ENCODE results near the gene ACRBP. TPM values are rescaled to one million over a fixed set of nuclear protein-coding genes. Genes with fewer than 3 reads are reported as not detected.
A peak's percentile ranks its signal among the peaks of the same experiment; 100 is the strongest.

The ACRBP gene
- total RNA-seq, 1 donor from 2014 or later: 0.47 TPM

DNA sequence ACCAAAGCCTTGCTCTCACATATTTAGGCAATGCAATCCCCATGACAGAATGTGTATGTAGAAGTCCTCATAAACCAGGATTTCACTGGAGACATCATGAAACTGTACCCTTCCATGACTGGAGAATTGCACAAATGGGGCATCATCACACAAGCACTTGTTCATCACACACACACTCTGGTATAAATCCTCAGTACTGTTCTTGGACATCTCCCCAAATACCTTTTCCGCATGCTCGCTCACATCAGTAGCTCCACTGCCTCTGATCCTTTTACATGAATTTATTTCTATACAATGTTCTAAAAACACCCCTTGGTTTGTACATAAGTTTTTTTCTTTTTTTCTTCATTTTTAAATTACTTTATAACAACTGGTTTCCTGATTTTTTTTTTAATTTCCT, 19.0 kb upstream of the ACRBP start:
- Mint-ChIP-seq H3K27me3 (peaks cover 2% of the 10 kb centered on the region), H3K4me1 (peaks cover 21% of the 10 kb centered on the region), H3K9me3 (peaks cover 4% of the 10 kb centered on the region), H3K4me3 (no peak overlapping the region), H3K36me3 (ENCODE audit: low read depth) (peaks cover 51% of the 10 kb centered on the region), H3K27ac (no peak overlapping the region)
- DNase-seq: no peak
- intact Hi-C loops (cut with micrococcal nuclease): no loop called here

DNA sequence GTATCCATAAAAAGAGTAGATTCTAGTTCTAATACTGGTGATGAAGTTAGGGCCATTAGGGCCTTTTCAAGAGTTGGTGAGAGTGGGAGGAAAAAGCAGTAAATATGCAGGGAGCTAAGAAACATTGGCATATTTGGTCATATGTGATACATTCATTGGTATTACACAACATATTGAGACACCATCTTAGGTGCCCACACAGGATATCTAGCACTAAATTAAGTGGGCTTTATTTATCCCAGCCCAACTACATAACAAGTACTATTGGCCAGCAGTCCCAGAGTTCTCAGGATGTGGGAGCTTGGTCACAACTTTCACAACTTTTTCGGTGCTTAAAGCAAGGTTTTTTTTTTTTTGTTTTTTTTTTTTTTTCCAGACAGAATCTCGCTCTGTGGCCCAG, 17.7 kb upstream of the ACRBP start:
- no peak for DNase-seq
- H3K9me3 Mint-ChIP-seq: peaks cover 4% of the 10 kb centered on the region
- H3K27ac Mint-ChIP-seq: no peak overlapping the region
- H3K4me3 Mint-ChIP-seq: no peak overlapping the region
- peaks cover 21% of the 10 kb centered on the region for H3K4me1 Mint-ChIP-seq
- peaks cover 2% of the 10 kb centered on the region for H3K27me3 Mint-ChIP-seq
- peaks cover 39% of the 10 kb centered on the region for H3K36me3 Mint-ChIP-seq (ENCODE audit: low read depth)
- intact Hi-C loops (cut with micrococcal nuclease): loop anchor here (5.0 kb wide), 1 partner anchor 522 kb away; the partner anchor contains the start of gene PEX5

DNA sequence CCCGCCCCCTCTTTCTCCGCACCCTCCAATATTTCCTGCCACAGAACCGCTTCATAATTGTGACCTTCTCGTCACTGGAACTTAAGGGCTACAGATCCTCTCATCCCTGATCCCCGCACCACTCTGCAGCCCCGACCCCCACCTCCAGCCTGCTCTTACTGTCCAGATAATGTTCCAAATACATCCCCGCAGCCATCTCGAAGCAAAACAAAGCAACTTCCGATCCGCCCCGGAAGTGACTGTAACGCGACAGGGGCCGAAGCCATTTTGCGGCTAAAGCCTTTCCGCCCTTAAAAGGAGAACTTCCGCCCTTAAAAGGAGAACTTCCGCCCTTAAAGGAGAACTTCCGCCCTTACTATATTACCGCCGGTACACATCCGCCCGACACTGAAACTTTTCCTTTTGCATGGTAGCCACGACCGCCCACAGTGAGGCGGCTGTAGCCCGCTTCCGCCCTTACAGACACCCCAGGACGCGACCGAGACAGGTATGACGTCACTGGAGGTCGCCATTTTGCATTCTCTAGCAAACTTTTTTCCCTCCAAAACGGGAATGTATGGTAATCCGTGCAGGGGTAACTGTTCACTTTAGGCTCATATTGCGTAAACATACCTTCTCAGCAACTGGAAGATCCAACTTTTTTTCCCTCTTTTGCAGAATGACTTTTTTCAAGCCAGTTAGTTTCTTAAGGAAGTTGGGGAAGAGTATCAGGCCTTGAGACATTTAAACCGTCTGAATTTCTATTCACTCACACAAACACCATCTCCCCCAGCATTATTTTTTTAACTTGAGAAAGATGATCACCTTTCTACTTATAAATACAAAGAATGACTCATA, 15.9 kb upstream of the ACRBP start, which contains the start of gene ING4:
Gene ING4 (minus strand): TSS at position 214 of the 837 bp plus-strand sequence. CDS start 18 bp downstream, at position 196.
- peak within 1 kb of the TSS; percentile 96 for H3K27ac Mint-ChIP-seq
- H3K27me3 Mint-ChIP-seq: peaks cover 2% of the 10 kb centered on the region
- peak within 1 kb of the TSS; percentile 98 for H3K4me3 Mint-ChIP-seq
- intact Hi-C loops (cut with micrococcal nuclease): loop anchor here (1.0 to 5.0 kb wide), 9 partner anchors 26 to 524 kb away; partner anchors contain the start of genes CHD4, COPS7A, LPAR5 and MRPL51
- peaks cover 4% of the 10 kb centered on the region for H3K9me3 Mint-ChIP-seq
- H3K36me3 Mint-ChIP-seq (ENCODE audit: low read depth): peaks cover 34% of the 10 kb centered on the region
- peaks cover 21% of the 10 kb centered on the region for H3K4me1 Mint-ChIP-seq
- DNase-seq: peak; percentile 99

DNA sequence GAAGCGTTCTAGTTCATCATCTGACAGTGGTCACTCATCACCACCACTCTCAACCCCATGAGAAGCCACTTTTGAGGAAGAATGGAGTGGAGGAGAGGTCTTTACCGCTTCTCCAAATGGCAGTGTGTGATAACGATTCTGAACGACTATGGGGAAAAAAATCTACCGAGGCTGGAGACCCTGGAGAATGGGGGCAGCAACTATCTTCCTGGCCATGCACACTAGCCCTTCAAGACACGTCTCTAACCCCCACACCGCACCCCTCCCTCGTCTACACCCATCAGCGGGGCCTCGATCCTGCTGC, 15.3 kb upstream of the ACRBP start:
- H3K27me3 Mint-ChIP-seq: peaks cover 2% of the 10 kb centered on the region
- peak overlapping the region; percentile 96 for H3K27ac Mint-ChIP-seq
- peak overlapping the region; percentile 98 for H3K4me3 Mint-ChIP-seq
- H3K4me1 Mint-ChIP-seq: peaks cover 21% of the 10 kb centered on the region
- peaks cover 29% of the 10 kb centered on the region for H3K36me3 Mint-ChIP-seq (ENCODE audit: low read depth)
- intact Hi-C loops (cut with micrococcal nuclease): loop anchor here (2.0 to 5.0 kb wide), 2 partner anchors 94 to 525 kb away; partner anchors contain the start of genes NOP2 and PEX5
- DNase-seq: no peak
- peaks cover 4% of the 10 kb centered on the region for H3K9me3 Mint-ChIP-seq

DNA sequence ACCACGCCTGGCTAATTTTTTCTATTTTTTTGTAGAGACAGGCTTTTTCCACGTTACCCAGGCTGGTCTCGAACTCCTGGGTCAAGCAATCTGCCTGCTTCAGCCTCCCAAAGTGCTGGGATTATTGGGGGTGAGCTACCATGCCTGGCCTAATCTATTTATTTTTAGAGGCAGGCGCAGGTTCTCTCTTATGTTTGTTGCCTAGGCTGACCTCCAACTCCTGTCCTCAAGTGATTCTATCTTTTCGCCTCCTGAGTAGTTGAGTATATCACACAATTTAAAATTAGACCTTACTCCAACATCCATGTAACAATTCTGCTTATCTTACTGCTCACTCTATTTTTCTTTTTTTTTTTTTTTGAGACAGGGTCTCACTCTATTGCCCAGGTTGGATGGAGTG, 6.8 kb upstream of the ACRBP start:
- H3K27ac Mint-ChIP-seq: no peak overlapping the region
- H3K4me1 Mint-ChIP-seq: no peaks in the 10 kb centered on the region
- peaks cover 49% of the 10 kb centered on the region for H3K36me3 Mint-ChIP-seq (ENCODE audit: low read depth)
- intact Hi-C loops (cut with micrococcal nuclease): no loop called here
- H3K4me3 Mint-ChIP-seq: no peak overlapping the region
- DNase-seq: no peak
- no peaks in the 10 kb centered on the region for H3K9me3 Mint-ChIP-seq
- no peaks in the 10 kb centered on the region for H3K27me3 Mint-ChIP-seq

DNA sequence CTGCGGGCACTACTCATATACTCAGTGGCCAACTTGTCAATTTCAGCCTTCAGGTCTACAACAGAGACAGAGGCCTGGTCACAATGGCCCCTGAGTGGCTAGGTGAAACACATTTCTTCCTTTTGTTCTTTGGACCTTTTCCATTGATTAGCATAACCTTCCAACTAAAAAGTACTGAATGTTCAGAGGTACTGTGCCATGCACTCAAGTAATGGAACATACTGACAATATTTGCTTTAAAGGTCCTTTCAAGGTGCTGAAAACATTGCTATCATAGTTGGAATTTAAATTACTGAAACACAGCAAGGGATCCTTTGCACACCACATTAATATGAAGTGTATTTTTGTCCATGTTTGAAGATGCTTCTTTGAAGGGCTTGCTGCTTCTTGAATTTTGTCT, 6.1 kb upstream of the ACRBP start:
- intact Hi-C loops (cut with micrococcal nuclease): no loop called here
- no peak for DNase-seq
- Mint-ChIP-seq H3K27me3 (no peaks in the 10 kb centered on the region), H3K27ac (no peak overlapping the region), H3K4me1 (no peaks in the 10 kb centered on the region), H3K9me3 (no peaks in the 10 kb centered on the region), H3K36me3 (ENCODE audit: low read depth) (peaks cover 47% of the 10 kb centered on the region), H3K4me3 (no peak overlapping the region)

DNA sequence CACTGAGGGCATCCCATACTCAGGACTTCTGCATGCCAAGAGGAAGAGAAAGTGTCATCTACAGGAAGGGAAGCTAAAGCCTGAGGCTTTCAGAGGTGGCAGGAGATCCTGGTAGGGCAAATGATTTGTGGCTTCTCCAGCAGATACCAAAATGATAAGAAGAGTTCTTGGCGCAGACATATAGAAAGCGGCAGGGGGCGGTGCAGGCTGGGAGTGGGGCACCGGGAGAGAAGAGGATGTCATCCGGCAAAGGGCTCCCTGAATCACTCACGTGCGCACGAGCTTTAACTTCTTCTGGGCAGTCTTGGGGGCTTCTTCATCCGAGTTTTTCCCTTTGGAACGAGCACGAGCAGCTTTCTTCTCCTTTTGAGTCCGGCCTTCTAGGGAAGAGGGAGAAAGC, 5.2 kb upstream of the ACRBP start:
- no peak overlapping the region for H3K4me3 Mint-ChIP-seq
- H3K36me3 Mint-ChIP-seq (ENCODE audit: low read depth): peaks cover 50% of the 10 kb centered on the region
- DNase-seq: no peak
- no peaks in the 10 kb centered on the region for H3K9me3 Mint-ChIP-seq
- no peak overlapping the region for H3K27ac Mint-ChIP-seq
- intact Hi-C loops (cut with micrococcal nuclease): no loop called here
- H3K4me1 Mint-ChIP-seq: peaks cover 2% of the 10 kb centered on the region
- no peaks in the 10 kb centered on the region for H3K27me3 Mint-ChIP-seq

DNA sequence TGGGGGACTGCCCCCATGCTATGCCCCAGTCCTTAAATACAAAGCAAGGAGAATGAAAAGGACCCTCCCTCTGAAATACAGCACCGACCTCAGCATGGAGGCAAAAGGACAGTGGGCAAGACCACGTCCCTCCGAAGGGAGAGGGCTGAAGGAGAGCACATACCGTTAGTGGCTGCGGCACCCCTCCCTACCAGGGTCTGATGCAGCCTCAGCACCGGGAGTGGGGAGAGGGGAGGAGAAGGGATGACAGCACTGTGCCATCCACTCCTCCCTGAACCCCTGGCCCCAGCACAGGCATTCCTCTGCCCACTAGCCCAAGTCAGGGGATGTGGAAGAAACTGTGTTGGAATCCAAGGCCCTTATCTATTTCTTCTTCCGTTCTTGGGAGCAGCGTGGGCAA, 3.6 kb upstream of the ACRBP start:
- H3K27ac Mint-ChIP-seq: no peak overlapping the region

DNA sequence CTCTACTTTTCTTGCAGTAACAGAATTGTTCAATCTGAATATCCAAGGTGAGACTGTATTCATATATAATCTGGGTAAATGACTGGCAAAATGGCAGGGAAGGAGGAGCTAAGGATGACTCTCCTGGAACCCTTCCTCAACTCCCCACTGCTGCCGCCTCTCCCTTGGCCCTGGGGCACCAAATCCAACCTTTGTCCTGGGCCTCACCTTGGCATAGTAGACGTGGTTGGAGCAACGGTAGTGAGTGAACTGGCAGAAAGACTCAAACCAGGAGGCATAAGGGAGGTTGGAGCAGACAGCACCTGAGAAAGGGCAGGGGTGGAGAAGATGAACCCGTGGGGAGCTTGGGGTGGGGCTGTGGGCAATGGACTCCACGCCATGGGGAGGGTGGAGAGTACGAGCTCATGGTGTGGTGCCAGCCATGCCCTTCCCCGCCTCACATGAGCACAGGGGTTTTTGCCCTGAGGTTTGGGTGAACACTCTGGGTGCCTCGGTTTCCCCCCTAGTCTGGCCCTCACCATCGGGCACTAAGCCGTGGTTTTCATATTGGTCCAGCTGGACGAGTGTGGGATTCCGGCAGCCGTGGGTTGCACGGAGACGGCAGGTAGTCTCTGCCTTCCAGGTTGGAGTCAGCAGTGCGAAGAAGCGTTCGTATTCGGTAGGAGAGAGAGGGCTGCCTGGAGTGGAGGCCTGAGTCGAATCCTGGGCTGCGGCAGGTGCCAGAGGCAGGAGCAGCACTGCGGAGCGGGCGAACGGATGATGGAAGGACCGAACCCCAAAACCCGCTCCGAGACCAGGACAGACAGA, 753 bp downstream of the ACRBP start:
- Mint-ChIP-seq H3K27ac (peak overlapping the region; percentile 56), H3K36me3 (ENCODE audit: low read depth) (peaks cover 41% of the 10 kb centered on the region), H3K4me1 (peaks cover 16% of the 10 kb centered on the region), H3K9me3 (peaks cover 17% of the 10 kb centered on the region), H3K27me3 (peaks cover 9% of the 10 kb centered on the region), H3K4me3 (peak overlapping the region; percentile 68)
- DNase-seq: no peak
- intact Hi-C loops (cut with micrococcal nuclease): no loop called here

More for the DNA sequence above, 3.6 kb upstream of the ACRBP start:
- Mint-ChIP-seq H3K4me1 (peaks cover 10% of the 10 kb centered on the region), H3K36me3 (ENCODE audit: low read depth) (peaks cover 48% of the 10 kb centered on the region), H3K27me3 (peaks cover 2% of the 10 kb centered on the region), H3K4me3 (no peak overlapping the region), H3K9me3 (no peaks in the 10 kb centered on the region)
- intact Hi-C loops (cut with micrococcal nuclease): no loop called here
- DNase-seq: no peak

DNA sequence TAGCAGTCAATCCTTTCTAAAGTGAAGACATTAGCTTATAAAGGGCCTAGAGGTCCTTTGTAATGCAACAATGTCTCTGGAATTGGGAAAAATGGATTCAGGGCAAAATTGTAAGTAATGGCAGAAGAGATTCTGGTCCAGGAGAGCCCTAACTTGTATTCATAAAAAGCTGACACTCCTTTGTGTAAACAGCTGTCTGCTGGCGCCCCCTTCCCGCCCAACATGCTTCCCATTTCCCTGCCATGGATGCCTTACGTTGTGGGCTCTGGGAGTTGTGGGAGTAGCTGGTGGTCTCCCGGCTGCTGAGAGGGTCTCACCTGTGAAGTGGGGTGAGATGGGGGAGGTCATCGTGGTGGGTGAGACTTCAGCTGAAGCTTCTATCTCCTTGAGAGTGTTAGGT, 2.3 kb downstream of the ACRBP start:
- intact Hi-C loops (cut with micrococcal nuclease): no loop called here
- Mint-ChIP-seq H3K27ac (no peak overlapping the region), H3K27me3 (peaks cover 15% of the 10 kb centered on the region), H3K4me1 (peaks cover 19% of the 10 kb centered on the region), H3K9me3 (peaks cover 17% of the 10 kb centered on the region), H3K4me3 (no peak overlapping the region), H3K36me3 (ENCODE audit: low read depth) (peaks cover 30% of the 10 kb centered on the region)
- no peak for DNase-seq

DNA sequence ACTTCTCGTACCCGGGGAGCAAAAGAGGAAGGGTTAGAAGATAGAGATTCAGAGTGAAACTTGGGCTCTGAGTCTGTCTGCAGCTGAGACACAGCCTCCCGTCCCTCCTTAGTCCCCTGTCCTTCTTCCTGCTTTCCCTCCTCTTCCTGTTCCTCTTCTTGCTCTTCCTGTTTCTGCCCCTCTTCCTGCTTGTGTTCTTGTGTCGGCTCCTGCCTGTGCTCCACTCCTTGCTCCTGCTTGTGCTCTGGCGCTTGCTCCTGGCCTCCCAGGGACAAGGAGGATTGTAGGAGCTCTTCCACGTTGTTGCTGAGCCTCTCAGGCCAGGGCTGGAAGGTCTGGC, 3.0 kb downstream of the ACRBP start:
- peak overlapping the region; percentile 20 for H3K27ac Mint-ChIP-seq
- DNase-seq: no peak
- H3K27me3 Mint-ChIP-seq: peaks cover 15% of the 10 kb centered on the region
- H3K4me1 Mint-ChIP-seq: peaks cover 21% of the 10 kb centered on the region
- no peak overlapping the region for H3K4me3 Mint-ChIP-seq
- H3K9me3 Mint-ChIP-seq: peaks cover 17% of the 10 kb centered on the region
- intact Hi-C loops (cut with micrococcal nuclease): no loop called here
- peaks cover 30% of the 10 kb centered on the region for H3K36me3 Mint-ChIP-seq (ENCODE audit: low read depth)

DNA sequence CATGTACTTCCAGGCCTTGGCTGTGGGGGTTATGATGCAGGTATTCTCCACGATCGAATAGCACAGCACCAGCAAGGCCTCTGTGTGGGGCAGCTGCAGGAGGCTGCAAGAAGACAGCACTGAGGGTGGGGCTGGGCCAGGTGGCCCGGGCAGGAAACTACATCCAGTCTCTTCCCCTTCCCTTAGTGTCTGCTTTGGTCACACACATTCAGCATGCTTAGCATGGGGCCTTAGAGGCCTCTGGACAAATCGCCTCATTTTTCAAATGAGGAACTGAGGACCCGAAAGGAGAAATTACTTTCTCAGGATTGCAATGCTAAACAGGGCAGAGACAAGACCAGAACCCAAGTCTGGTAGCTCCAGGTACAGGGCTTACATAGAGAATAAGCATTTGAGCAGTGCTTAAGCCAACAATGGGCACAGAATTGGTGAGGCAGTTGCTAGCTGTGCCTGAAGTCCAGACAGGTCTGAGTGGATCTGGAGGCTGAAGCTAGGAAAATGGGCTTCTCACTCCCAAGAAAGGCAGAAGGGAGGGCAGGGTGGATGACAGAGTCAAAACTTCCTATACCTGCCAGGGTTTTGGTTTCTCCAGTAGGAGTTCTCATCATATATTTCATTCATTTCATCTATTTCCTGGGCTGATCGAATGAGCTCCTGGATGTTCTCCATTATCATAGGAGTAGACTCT, 3.5 kb downstream of the ACRBP start:
- H3K4me3 Mint-ChIP-seq: no peak overlapping the region
- peaks cover 15% of the 10 kb centered on the region for H3K27me3 Mint-ChIP-seq
- intact Hi-C loops (cut with micrococcal nuclease): no loop called here
- DNase-seq: no peak
- H3K36me3 Mint-ChIP-seq (ENCODE audit: low read depth): peaks cover 30% of the 10 kb centered on the region
- no peak overlapping the region for H3K27ac Mint-ChIP-seq
- peaks cover 21% of the 10 kb centered on the region for H3K4me1 Mint-ChIP-seq
- peaks cover 17% of the 10 kb centered on the region for H3K9me3 Mint-ChIP-seq

DNA sequence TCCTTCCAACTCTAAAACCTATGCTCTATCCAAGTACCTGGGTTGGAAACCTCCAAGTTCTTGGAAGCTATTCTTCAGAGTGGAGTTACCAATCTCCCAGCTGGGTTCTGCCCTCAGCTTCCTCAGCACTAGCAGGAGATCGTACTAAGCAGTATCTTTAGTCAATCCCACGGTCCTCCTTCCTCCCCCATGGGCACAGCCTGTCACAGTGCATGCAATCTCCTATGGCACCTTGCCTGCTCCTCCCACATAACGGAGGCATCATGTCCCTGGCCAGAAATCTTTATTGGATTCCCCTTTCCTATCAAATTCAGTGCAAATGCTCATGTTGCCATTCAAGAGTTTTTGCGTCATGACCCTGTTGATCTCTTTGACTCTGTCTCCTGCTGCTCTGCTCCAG, 6.1 kb downstream of the ACRBP start:
- peaks cover 14% of the 10 kb centered on the region for H3K27me3 Mint-ChIP-seq
- no peak for DNase-seq
- H3K36me3 Mint-ChIP-seq (ENCODE audit: low read depth): peaks cover 15% of the 10 kb centered on the region
- intact Hi-C loops (cut with micrococcal nuclease): no loop called here
- peaks cover 17% of the 10 kb centered on the region for H3K9me3 Mint-ChIP-seq
- H3K4me1 Mint-ChIP-seq: peaks cover 14% of the 10 kb centered on the region
- no peak overlapping the region for H3K27ac Mint-ChIP-seq
- no peak overlapping the region for H3K4me3 Mint-ChIP-seq

DNA sequence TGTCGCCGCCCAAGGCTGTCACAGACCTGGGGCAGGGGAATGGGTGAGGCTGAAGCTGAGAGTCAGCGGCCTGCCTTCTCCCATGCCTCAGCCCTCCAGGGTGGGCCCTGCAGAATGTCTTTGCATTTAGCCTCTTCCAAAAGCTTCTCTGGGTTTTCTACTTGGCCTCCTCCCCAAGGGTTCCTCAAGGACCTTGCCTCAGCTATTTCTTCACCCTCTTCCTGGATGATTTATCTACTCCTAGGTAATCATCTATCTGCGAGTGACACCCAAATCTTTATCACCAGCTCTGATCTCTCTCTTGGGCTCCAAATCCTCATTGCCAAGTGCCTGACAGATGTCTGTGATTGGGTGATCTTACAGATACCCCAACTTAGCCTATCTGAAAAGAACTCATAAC, 6.7 kb downstream of the ACRBP start:
- Mint-ChIP-seq H3K27me3 (peaks cover 14% of the 10 kb centered on the region), H3K36me3 (ENCODE audit: low read depth) (peaks cover 14% of the 10 kb centered on the region), H3K9me3 (peaks cover 17% of the 10 kb centered on the region), H3K4me1 (peaks cover 20% of the 10 kb centered on the region), H3K4me3 (no peak overlapping the region), H3K27ac (no peak overlapping the region)
- intact Hi-C loops (cut with micrococcal nuclease): no loop called here
- no peak for DNase-seq
